CD4-positive, CD25-positive, alpha-beta regulatory T cell (primary cell): ENCODE results near the gene ZBTB5. TPM values are rescaled to one million over a fixed set of nuclear protein-coding genes. Genes with fewer than 3 reads are reported as not detected.
"Not testable (repeated sequence)": the region's sequence is repeated elsewhere in the genome, so short reads cannot be mapped to it uniquely, and the experiment has no call there.

Source experiments
- ATAC-seq, 2 donors: fragments of 150-1000 bp; cut with Tn5 transposase; one replicate each; pipeline ENCODE4 v1.10.0; 2021; ENCODE audit warnings: low read depth in 2 of 2, moderate number of reproducible peaks in 2 of 2, moderate library complexity in 1 of 2
- DNase-seq, 3 donors: peaks; one replicate each; pipeline versions ENCODE4 v3.0.0 to v3.0.0-alpha.2; 2012 to 2022; ENCODE audit warnings: mixed read lengths in 1 of 3
- H3K27ac ChIP-seq: one replicate; pipeline ENCODE4 v1.7.0; 2013; ENCODE audit warnings: mild to moderate bottlenecking, low read length; ENCODE audit not compliant: insufficient read depth, poor library complexity, severe bottlenecking
- H3K27me3 ChIP-seq: one replicate; pipeline ENCODE4 v1.7.0; 2013; ENCODE audit warnings: low read length; ENCODE audit not compliant: control insufficient read depth, insufficient read depth
- H3K36me3 ChIP-seq: one replicate; pipeline ENCODE4 v1.7.0; 2013; ENCODE audit warnings: mild to moderate bottlenecking, low read length, moderate library complexity; ENCODE audit not compliant: control insufficient read depth, insufficient read depth
- H3K4me1 ChIP-seq: 2 replicates; pipeline ENCODE4 v1.7.0; 2013; ENCODE audit warnings: mild to moderate bottlenecking, low read length; ENCODE audit not compliant: insufficient read depth, control insufficient read depth, poor library complexity, severe bottlenecking
- H3K4me3 ChIP-seq: one replicate; pipeline ENCODE4 v1.7.0; 2013; ENCODE audit warnings: low read depth, mild to moderate bottlenecking, low read length, moderate library complexity
- H3K9me3 ChIP-seq, 2 experiments: 1 replicate in 1 of 2; 2 replicates in 1 of 2; pipeline ENCODE4 v1.7.0; 2013; ENCODE audit warnings: low read length in 2 of 2, mild to moderate bottlenecking in 1 of 2, moderate library complexity in 1 of 2; ENCODE audit not compliant: control insufficient read depth in 2 of 2
- H3K27ac Mint-ChIP-seq, 3 donors: one replicate each; pipeline ENCODE4 v1.8.0; 2020 to 2022; ENCODE audit warnings: mild to moderate bottlenecking in 3 of 3, mixed read lengths in 3 of 3, moderate library complexity in 2 of 3
- H3K27me3 Mint-ChIP-seq: one replicate; pipeline ENCODE4 v1.8.0; 2022; ENCODE audit warnings: mild to moderate bottlenecking, mixed read lengths
- H3K36me3 Mint-ChIP-seq: one replicate; pipeline ENCODE4 v1.8.0; 2020; ENCODE audit warnings: mixed read lengths
- H3K4me1 Mint-ChIP-seq, 4 donors: one replicate each; pipeline ENCODE4 v1.8.0; 2020 to 2022; ENCODE audit warnings: mixed read lengths in 4 of 4, mild to moderate bottlenecking in 1 of 4
- H3K4me3 Mint-ChIP-seq, 4 donors: one replicate each; pipeline ENCODE4 v1.8.0; 2020 to 2022; ENCODE audit warnings: mild to moderate bottlenecking in 4 of 4, mixed read lengths in 4 of 4, moderate library complexity in 3 of 4
- H3K9me3 Mint-ChIP-seq, 7 donors: one replicate each; pipeline ENCODE4 v1.8.0; 2020 to 2022; ENCODE audit warnings: mixed read lengths in 7 of 7, mild to moderate bottlenecking in 3 of 7, moderate library complexity in 2 of 7
- polyA plus RNA-seq, 4 donors: library from polyadenylated mRNA; unstranded; fragments of 300-500 nt; fragmentation: Illumina TruSeq; gene quantifications; one replicate each; pipeline ENCODE4 v1.2.3, GENCODE V29; 2021
- total RNA-seq: library from RNA; stranded (reverse); gene quantifications from one replicate; pipeline ENCODE4 v1.2.3, GENCODE V29; 2022

Gene ZBTB5
- total and polyA plus RNA-seq, 5 donors from 2014 or later, result 0.22 to 13.5 (median 1.5) TPM

DNA sequence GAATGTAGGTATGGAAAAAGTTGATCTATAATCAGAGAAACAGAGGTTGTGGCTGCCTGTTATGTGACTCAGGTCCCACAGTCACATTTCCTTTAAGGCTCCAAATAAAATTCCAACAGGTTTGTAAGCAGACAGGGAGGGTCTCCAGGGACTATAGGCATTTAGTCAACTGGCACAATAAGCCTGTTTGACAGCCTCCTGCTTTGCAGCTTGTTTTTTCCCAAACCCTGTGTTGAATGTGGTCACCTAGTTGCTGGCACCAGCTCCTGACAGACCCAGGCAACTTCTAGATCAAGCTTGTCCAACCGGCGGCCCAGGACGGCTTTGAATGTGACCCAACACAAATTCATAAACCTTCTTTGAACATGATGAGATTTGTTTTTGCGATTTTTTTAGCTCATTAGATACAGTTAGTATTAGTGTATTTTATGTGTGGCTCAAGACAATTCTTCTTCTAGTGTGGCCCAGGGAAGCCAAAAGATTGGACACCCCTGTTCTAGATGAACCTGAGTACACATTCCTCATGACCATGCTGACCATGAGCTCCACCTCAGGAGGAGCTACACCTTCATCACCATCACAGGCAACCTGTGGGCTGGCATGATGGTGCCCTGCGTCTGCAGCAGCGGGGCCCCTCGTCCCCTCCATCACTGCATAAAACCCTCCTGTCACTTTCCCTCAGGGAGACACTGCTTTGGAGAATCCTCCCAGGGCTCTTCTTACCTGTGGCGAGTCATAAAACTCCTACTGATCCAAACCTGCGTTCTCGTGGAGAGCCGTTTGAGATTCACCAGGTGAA lies 58.4 kb downstream of the ZBTB5 start:
- DNase-seq (no peak), ATAC-seq (no peak)
- Histone ChIP-seq H3K9me3 (no peaks in the 10 kb centered on the region), H3K4me3 (no peak overlapping the region), H3K27me3 (no peaks in the 10 kb centered on the region), H3K4me1 (peaks cover 14% of the 10 kb centered on the region), H3K36me3 (no peaks in the 10 kb centered on the region), H3K27ac (no peak overlapping the region)
- Mint-ChIP-seq H3K9me3 (peaks cover 0 to 1% (median 0%) of the 10 kb centered on the region in 7 donors), H3K27me3 (peaks cover 28% of the 10 kb centered on the region), H3K27ac (no peak overlapping the region), H3K4me3 (no peak overlapping the region), H3K4me1 (peaks cover 8 to 26% (median 10%) of the 10 kb centered on the region in 4 donors), H3K36me3 (peaks cover 3% of the 10 kb centered on the region)

DNA sequence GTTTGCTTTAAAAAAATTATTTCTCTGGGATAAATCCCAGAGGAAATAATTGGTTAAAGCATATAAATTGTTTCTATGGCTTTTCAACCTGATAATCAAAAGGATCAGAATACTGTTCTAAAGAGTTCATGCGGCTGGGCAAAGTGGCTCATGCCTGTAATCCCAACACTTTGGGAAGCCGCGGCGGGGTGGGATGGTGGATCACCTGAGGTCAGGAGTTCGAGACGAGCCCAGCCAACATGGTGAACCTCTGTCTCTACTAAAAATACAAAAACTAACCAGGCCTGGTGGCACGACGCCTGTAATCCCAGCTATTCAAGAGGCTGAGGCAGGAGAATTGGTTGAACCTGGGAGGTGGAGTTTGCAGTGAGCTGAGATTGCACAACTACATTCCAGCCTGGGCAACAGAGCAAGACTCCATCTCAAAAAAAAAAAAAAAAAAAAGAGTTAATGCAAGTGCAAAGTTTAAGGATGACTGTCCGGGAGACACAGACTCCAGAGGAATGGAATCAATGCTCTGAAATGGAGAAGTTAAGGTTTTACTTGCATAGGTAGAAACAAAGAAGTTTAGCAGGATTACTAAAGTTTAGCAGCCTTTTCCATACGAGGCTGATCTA lies 59.4 kb downstream of the ZBTB5 start:
- Mint-ChIP-seq H3K9me3 (peaks cover 0 to 1% (median 0%) of the 10 kb centered on the region in 7 donors), H3K36me3 (peaks cover 3% of the 10 kb centered on the region), H3K4me1 (peaks cover 6 to 22% (median 9%) of the 10 kb centered on the region in 4 donors), H3K27ac (no peak overlapping the region), H3K4me3 (no peak overlapping the region), H3K27me3 (peaks cover 28% of the 10 kb centered on the region)
- ATAC-seq (no peak), DNase-seq (no peak)
- Histone ChIP-seq H3K9me3 (no peaks in the 10 kb centered on the region), H3K36me3 (no peaks in the 10 kb centered on the region), H3K27ac (no peak overlapping the region), H3K27me3 (no peaks in the 10 kb centered on the region), H3K4me1 (peaks cover 14% of the 10 kb centered on the region), H3K4me3 (no peak overlapping the region)

DNA sequence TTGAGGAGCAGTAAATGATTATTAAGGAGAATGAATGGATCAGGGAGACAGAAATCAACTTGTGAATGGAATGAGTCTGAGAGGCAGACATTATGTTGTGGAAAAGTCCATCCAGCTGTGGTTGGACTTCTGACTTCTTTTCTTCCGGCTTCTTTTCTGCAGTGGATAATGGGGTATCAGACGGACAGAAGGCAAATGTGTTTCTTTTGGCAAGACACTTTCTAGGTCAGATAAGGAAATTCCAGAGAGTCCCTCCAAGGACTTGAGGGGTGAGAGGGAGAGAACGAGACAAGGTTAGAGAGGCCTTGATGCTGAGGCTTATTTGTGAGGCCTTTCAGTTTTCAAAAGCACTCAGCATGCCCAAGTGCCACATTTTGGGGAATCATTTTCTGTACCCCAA lies 59.9 kb downstream of the ZBTB5 start:
- peaks cover 14% of the 10 kb centered on the region for H3K4me1 ChIP-seq
- peaks cover 3% of the 10 kb centered on the region for H3K36me3 Mint-ChIP-seq
- no peak overlapping the region for H3K27ac Mint-ChIP-seq
- no peak overlapping the region for H3K27ac ChIP-seq
- no peak for ATAC-seq
- H3K4me3 ChIP-seq, result no peak overlapping the region
- no peaks in the 10 kb centered on the region for H3K9me3 ChIP-seq
- H3K27me3 Mint-ChIP-seq, result peaks cover 31% of the 10 kb centered on the region
- H3K9me3 Mint-ChIP-seq, result peaks cover 0 to 1% (median 0%) of the 10 kb centered on the region in 7 donors
- H3K27me3 ChIP-seq, result no peaks in the 10 kb centered on the region
- H3K4me1 Mint-ChIP-seq, result peaks cover 5 to 20% (median 9%) of the 10 kb centered on the region in 4 donors
- H3K4me3 Mint-ChIP-seq, result no peak overlapping the region
- no peaks in the 10 kb centered on the region for H3K36me3 ChIP-seq
- DNase-seq, result no peak

DNA sequence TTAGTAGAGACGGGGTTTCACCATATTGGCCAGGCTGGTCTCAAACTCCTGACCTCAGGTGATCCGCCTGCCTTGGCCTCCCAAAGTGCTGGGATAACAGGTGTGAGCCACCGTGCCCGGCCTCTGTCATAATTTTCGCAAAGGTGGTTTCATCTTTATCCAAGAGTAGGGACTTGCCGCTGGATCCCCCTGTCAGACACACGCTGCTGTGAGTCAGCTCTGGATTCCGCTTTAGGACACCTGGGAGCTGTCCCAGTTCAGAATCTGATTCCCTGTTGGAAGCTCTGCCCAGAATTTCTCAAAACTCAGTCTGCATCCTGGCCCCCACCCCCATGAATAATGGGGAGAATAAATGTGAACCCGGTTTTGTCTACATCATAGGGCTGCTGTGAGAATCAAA lies 60.7 kb downstream of the ZBTB5 start:
- Mint-ChIP-seq H3K36me3 (peaks cover 3% of the 10 kb centered on the region), H3K9me3 (peaks cover 0 to 1% (median 0%) of the 10 kb centered on the region in 7 donors), H3K27ac (no peak overlapping the region), H3K4me3 (no peak overlapping the region), H3K27me3 (peaks cover 31% of the 10 kb centered on the region), H3K4me1 (peaks cover 4 to 12% (median 6%) of the 10 kb centered on the region in 4 donors)
- DNase-seq, result no peak
- Histone ChIP-seq H3K27me3 (no peaks in the 10 kb centered on the region), H3K9me3 (no peaks in the 10 kb centered on the region), H3K4me3 (no peak overlapping the region), H3K4me1 (peaks cover 11% of the 10 kb centered on the region), H3K36me3 (no peaks in the 10 kb centered on the region), H3K27ac (no peak overlapping the region)
- no peak for ATAC-seq

DNA sequence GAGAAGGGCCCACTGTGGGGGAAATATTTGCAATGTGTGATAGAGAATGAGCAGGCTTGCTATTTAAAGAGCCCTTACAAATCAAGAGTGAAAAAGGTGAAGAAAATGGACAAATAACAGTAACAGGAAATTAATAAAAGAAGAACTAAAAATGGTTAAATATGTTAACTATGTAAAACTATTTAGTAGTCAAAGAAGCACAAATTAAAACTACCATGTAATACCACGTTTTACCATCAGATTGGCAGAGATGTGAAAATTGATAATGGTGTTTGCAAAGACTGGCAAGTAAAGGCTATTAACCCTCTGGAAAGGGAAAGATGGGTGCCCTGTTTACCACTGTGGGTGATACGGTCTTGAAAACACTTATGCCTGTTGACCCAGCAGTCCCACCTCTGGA lies 65.9 kb downstream of the ZBTB5 start:
- peaks cover 0 to 4% (median 0%) of the 10 kb centered on the region in 4 donors for H3K4me1 Mint-ChIP-seq
- H3K27ac Mint-ChIP-seq, result no peak overlapping the region
- Histone ChIP-seq H3K4me1 (no peaks in the 10 kb centered on the region), H3K36me3 (no peaks in the 10 kb centered on the region), H3K27me3 (no peaks in the 10 kb centered on the region), H3K4me3 (no peak overlapping the region), H3K9me3 (no peaks in the 10 kb centered on the region), H3K27ac (no peak overlapping the region)
- DNase-seq, result no peak
- peaks cover 25% of the 10 kb centered on the region for H3K27me3 Mint-ChIP-seq
- H3K4me3 Mint-ChIP-seq, result no peak overlapping the region
- no peaks in the 10 kb centered on the region for H3K36me3 Mint-ChIP-seq
- no peaks in the 10 kb centered on the region for H3K9me3 Mint-ChIP-seq
- no peak for ATAC-seq

DNA sequence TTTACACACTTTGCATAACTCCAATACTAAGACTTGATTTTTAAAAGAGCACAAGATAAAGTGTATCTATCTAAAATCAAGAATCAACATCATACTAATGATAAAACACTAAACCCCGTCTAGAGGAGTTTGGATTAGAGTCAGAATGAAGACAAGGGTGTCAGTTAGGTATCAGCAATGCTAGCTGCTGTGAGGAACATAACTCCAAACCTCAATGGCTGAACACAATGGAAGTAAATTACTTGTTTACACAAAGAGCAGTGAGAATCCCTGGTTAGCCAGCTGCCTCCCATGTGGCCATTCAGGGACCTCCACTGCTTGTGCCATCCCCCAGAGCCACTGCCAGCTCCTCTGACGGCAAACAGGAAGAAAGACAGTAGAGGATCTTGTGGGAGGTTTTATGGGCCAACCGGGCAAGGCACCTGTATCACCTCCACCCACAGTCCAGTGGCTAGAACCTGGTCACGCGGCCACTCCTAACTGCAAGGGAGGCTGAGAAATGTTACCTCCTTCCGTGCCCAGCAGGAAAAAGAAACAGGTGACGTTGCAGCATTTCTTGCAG lies 66.7 kb downstream of the ZBTB5 start:
- Mint-ChIP-seq H3K27me3 (peaks cover 25% of the 10 kb centered on the region), H3K4me3 (no peak overlapping the region), H3K9me3 (no peaks in the 10 kb centered on the region), H3K36me3 (no peaks in the 10 kb centered on the region), H3K4me1 (peaks cover 0 to 4% (median 0%) of the 10 kb centered on the region in 4 donors), H3K27ac (no peak overlapping the region)
- Histone ChIP-seq H3K4me3 (no peak overlapping the region), H3K36me3 (no peaks in the 10 kb centered on the region), H3K27ac (no peak overlapping the region), H3K9me3 (no peaks in the 10 kb centered on the region), H3K27me3 (no peaks in the 10 kb centered on the region), H3K4me1 (no peaks in the 10 kb centered on the region)
- no peak for ATAC-seq
- DNase-seq, result no peak

DNA sequence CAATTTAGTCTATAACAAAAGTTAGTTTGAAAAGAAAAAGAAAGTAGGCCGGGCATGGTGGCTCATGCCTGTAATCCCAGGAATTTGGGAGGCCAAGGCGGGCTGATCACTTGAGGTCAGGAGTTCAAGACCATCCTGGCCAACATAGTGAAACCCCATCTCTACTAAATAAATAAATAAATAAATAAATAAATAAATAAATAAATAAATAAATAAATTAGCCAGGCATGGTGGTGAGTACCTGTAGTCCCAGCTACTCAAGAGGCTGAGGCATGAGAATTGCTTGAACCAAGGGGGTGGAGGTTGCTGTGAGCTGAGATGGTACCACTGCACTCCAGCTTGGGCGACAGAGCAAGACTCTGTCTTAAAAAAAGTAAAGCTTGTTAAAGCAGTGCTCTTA lies 67.3 kb downstream of the ZBTB5 start:
- not testable (repeated sequence) for H3K36me3 Mint-ChIP-seq, DNase-seq, H3K4me1 Mint-ChIP-seq, H3K4me3 Mint-ChIP-seq, H3K4me1 ChIP-seq, ATAC-seq, H3K27ac Mint-ChIP-seq, H3K4me3 ChIP-seq, H3K9me3 Mint-ChIP-seq, H3K36me3 ChIP-seq, H3K27me3 ChIP-seq, H3K27ac ChIP-seq, H3K9me3 ChIP-seq
- H3K27me3 Mint-ChIP-seq, result peaks cover 21% of the 10 kb centered on the region
